Hepatocyte (in vitro differentiated cells): ENCODE measurements around the gene FHOD3. TPM values are rescaled to one million over a fixed set of nuclear protein-coding genes. Genes with fewer than 3 reads are reported as not detected.

Experiments
- DNase-seq: peaks from one replicate; pipeline ENCODE4 v3.0.0-alpha.2; 2016; ENCODE audit warnings: low spot score
- H2AFZ ChIP-seq: fragments of 200-600 bp; sonication (generic); 2 replicates; pipeline ENCODE4 v1.6.0; 2016; ENCODE audit warnings: antibody characterized with exemption, mild to moderate bottlenecking
- H3K27ac ChIP-seq: fragments of 200-600 bp; sonication (generic); 2 replicates; pipeline ENCODE4 v1.5.1; 2016; ENCODE audit warnings: mild to moderate bottlenecking
- H3K27me3 ChIP-seq: fragments of 200-600 bp; sonication (generic); 2 replicates; pipeline ENCODE4 v1.6.1; 2016
- H3K36me3 ChIP-seq: fragments of 200-600 bp; sonication (generic); replicated peaks from 2 replicates; pipeline ENCODE4 v1.5.1; 2016; ENCODE audit warnings: low read depth; ENCODE audit not compliant: insufficient read depth
- H3K4me1 ChIP-seq: fragments of 200-600 bp; sonication (generic); 2 replicates; pipeline ENCODE4 v1.5.1; 2016; ENCODE audit warnings: mild to moderate bottlenecking, moderate library complexity; ENCODE audit not compliant: insufficient read depth
- H3K4me2 ChIP-seq: fragments of 200-600 bp; sonication (generic); 2 replicates; pipeline ENCODE4 v1.6.0; 2016
- H3K4me3 ChIP-seq: fragments of 200-600 bp; sonication (generic); 2 replicates; pipeline ENCODE4 v1.5.1; 2016; ENCODE audit warnings: mild to moderate bottlenecking
- H3K79me2 ChIP-seq: fragments of 200-600 bp; sonication (generic); 2 replicates; pipeline ENCODE4 v1.6.0; 2017; ENCODE audit warnings: mild to moderate bottlenecking
- H3K9me2 ChIP-seq: fragments of 200-600 bp; sonication (generic); replicated peaks from 2 replicates; pipeline ENCODE4 v1.6.0; 2017; ENCODE audit warnings: mild to moderate bottlenecking; ENCODE audit not compliant: insufficient read depth
- H3K9me3 ChIP-seq: fragments of 200-600 bp; sonication (generic); 2 replicates; pipeline ENCODE4 v1.5.1; 2016; ENCODE audit warnings: low read depth, mild to moderate bottlenecking
- H4K20me1 ChIP-seq: fragments of 200-600 bp; sonication (generic); 2 replicates; pipeline ENCODE4 v1.6.0; 2016; ENCODE audit warnings: mild to moderate bottlenecking; ENCODE audit not compliant: insufficient read depth, poor library complexity, severe bottlenecking
- EZH2 ChIP-seq: fragments of 200-600 bp; sonication (generic); IDR thresholded peaks from 2 replicates; pipeline ENCODE4 v1.6.1; 2016; ENCODE audit warnings: antibody characterized with exemption, mild to moderate bottlenecking, borderline replicate concordance
- EZH2phosphoT487 ChIP-seq: fragments of 200-600 bp; sonication (generic); IDR thresholded peaks from one replicate; pipeline ENCODE4 v1.6.1; 2018; ENCODE audit warnings: antibody characterized with exemption, mild to moderate bottlenecking, low read depth, moderate library complexity; ENCODE audit not compliant: unreplicated experiment, severe bottlenecking
- WGBS: methylation state at CpG from one replicate; pipeline ENCODE4 v1.1.6; 2016; ENCODE audit warnings: low lambda C conversion rate; ENCODE audit errors: missing lambda C conversion rate; 5-methylcytosine and 5-hydroxymethylcytosine counted together
- polyA plus RNA-seq: library from polyadenylated mRNA; unstranded; fragments of >200 nt; fragmentation: Nextera tagmentation; extraction: Ambion mirVana; gene quantifications from 2 replicates; pipeline ENCODE4 v1.2.1, GENCODE V29; 2016
- total RNA-seq: library from RNA; depleted of rRNA; stranded (reverse); fragments of >200 nt; gene quantifications from 2 replicates; pipeline ENCODE4 v1.2.3, GENCODE V29; 2014
- TF ChIP-seq, protein P1 (sequence below): fragments of 200-600 bp; sonication (generic); IDR thresholded peaks from 2 replicates; pipeline ENCODE4 v1.5.1; 2016; ENCODE audit warnings: antibody characterized with exemption, mild to moderate bottlenecking; ENCODE audit not compliant: poor library complexity

FHOD3 gene
- total and polyA plus RNA-seq, 2 experiments from 2014 or later, result 1.7 to 2.7 TPM

GRCh38 chr18:36769611-36770314, 472.2 kb downstream of the FHOD3 start:
- Histone ChIP-seq H3K9me3 (no peaks in the 10 kb centered on the region), H4K20me1 (no peaks in the 10 kb centered on the region), H3K4me3 (no peak overlapping the region), H3K4me2 (no peak overlapping the region), H3K27me3 (no peaks in the 10 kb centered on the region), H3K9me2 (no peaks in the 10 kb centered on the region), H3K27ac (no peak overlapping the region), H2AFZ (no peak overlapping the region), H3K4me1 (no peaks in the 10 kb centered on the region), H3K79me2 (no peaks in the 10 kb centered on the region), H3K36me3 (no peaks in the 10 kb centered on the region)
- 69% methylated on average over 6 of the region's 6 CpGs for WGBS
- DNase-seq, result no peak
- TF ChIP-seq EZH2phosphoT487 (no peak), EZH2 (no peak)
- TF ChIP-seq, protein P1, sequence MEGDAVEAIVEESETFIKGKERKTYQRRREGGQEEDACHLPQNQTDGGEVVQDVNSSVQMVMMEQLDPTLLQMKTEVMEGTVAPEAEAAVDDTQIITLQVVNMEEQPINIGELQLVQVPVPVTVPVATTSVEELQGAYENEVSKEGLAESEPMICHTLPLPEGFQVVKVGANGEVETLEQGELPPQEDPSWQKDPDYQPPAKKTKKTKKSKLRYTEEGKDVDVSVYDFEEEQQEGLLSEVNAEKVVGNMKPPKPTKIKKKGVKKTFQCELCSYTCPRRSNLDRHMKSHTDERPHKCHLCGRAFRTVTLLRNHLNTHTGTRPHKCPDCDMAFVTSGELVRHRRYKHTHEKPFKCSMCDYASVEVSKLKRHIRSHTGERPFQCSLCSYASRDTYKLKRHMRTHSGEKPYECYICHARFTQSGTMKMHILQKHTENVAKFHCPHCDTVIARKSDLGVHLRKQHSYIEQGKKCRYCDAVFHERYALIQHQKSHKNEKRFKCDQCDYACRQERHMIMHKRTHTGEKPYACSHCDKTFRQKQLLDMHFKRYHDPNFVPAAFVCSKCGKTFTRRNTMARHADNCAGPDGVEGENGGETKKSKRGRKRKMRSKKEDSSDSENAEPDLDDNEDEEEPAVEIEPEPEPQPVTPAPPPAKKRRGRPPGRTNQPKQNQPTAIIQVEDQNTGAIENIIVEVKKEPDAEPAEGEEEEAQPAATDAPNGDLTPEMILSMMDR, result peak; percentile 21

GRCh38 chr18:36770315-36770946, 472.9 kb downstream of the FHOD3 start:
- Histone ChIP-seq H3K27me3 (no peaks in the 10 kb centered on the region), H3K4me2 (no peak overlapping the region), H4K20me1 (no peaks in the 10 kb centered on the region), H3K36me3 (no peaks in the 10 kb centered on the region), H3K4me1 (no peaks in the 10 kb centered on the region), H3K9me2 (no peaks in the 10 kb centered on the region), H2AFZ (no peak overlapping the region), H3K4me3 (no peak overlapping the region), H3K79me2 (no peaks in the 10 kb centered on the region), H3K9me3 (no peaks in the 10 kb centered on the region), H3K27ac (no peak overlapping the region)
- DNase-seq, result no peak
- 90% methylated on average over 3 of the region's 3 CpGs for WGBS
- TF ChIP-seq, protein P1, result no peak
- TF ChIP-seq EZH2, result no peak
- no peak for TF ChIP-seq EZH2phosphoT487

GRCh38 chr18:36771245-36771644, 473.7 kb downstream of the FHOD3 start:
- no peak for DNase-seq
- no peaks in the 10 kb centered on the region for H3K36me3 ChIP-seq
- H2AFZ ChIP-seq, result no peak overlapping the region
- no peak overlapping the region for H3K4me3 ChIP-seq
- H3K4me2 ChIP-seq, result no peak overlapping the region
- no peaks in the 10 kb centered on the region for H3K9me2 ChIP-seq
- H3K4me1 ChIP-seq, result no peaks in the 10 kb centered on the region
- H3K79me2 ChIP-seq, result no peaks in the 10 kb centered on the region
- H3K9me3 ChIP-seq, result no peaks in the 10 kb centered on the region
- no peak for TF ChIP-seq EZH2
- TF ChIP-seq, protein P1, result no peak
- no peak for TF ChIP-seq EZH2phosphoT487
- H3K27me3 ChIP-seq, result no peaks in the 10 kb centered on the region
- 86% methylated on average over 4 of the region's 4 CpGs for WGBS
- no peak overlapping the region for H3K27ac ChIP-seq
- H4K20me1 ChIP-seq, result no peaks in the 10 kb centered on the region
